A549 treated with CORT108297 at 1 μM for 4 hours (cell line): Measurements from ENCODE around the gene IGFL1. TPM values are rescaled to one million over a fixed set of nuclear protein-coding genes. Genes with fewer than 3 reads are reported as not detected.

ENCODE experiments used
- total RNA-seq: library from RNA; stranded (reverse); fragments of 200-300 nt; extraction: Qiagen RNA extraction; gene quantifications from 5 replicates; pipeline ENCODE4 v1.2.3, GENCODE V29; 2022

The IGFL1 gene
- 1.9 to 3.2 TPM (median 2.5 TPM) in 5 replicates for total RNA-seq

DNA sequence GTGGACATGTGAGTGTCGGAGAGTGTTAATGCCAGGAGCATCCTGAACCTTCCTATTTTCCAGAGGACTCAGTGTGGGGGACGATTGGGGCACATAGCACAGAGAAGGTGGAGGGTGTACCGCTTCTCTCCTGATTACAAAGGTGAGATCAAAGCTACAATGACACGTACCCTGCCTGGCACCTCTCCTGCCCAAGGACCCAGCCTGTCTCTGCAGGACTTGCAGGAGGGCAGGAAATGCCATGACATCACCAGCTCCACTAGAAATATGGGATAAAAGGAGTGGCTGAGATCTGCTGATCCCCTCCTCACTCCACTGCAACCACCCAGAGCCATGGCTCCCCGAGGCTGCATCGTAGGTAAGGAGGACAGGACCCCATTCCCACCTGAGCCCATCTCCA lies at the start of gene IGFL1:
Gene IGFL1 (plus strand): TSS at position 301 of the 400 bp plus-strand sequence. CDS start 33 bp downstream, at position 334.

Other genes starting within 250 kb of the IGFL1 start
- gene CCDC61, start 234.3 kb upstream of the IGFL1 start, total RNA-seq = 4.7 to 6.5 TPM (median 5.4 TPM) in 5 replicates
- not detected in 5 replicates for gene PGLYRP1, start 206.7 kb upstream of the IGFL1 start, total RNA-seq
- gene IGFL4, start 188.7 kb upstream of the IGFL1 start, total RNA-seq = 0.33 to 1.0 TPM (median 0.54 TPM) in 5 replicates
- gene IGFL3, start 105.1 kb upstream of the IGFL1 start, total RNA-seq = 0.20 to 0.45 TPM (median 0.31 TPM) in 5 replicates
- gene IGFL2, start 81.5 kb upstream of the IGFL1 start, total RNA-seq = 0.32 to 1.3 TPM (median 0.74 TPM) in 5 replicates
- 0.06 TPM in 1 of 5 replicates, not detected in the others for gene HIF3A, start 67.3 kb downstream of the IGFL1 start, total RNA-seq
- 79.3 to 95.2 TPM (median 85.4 TPM) in 5 replicates for gene PPP5C, start 117.3 kb downstream of the IGFL1 start, total RNA-seq
- gene CCDC8, start 183.8 kb downstream of the IGFL1 start, total RNA-seq = 0.02 TPM in 1 of 5 replicates, not detected in the others
- gene PNMA8C, start 199.2 kb downstream of the IGFL1 start, total RNA-seq = not detected in 5 replicates
- 9.6 to 11.5 TPM (median 10.9 TPM) in 5 replicates for gene PNMA8A, start 241.8 kb downstream of the IGFL1 start, total RNA-seq